Neural progenitor cell (in vitro differentiated cells): ENCODE results near the gene NHERF1. TPM values are rescaled to one million over a fixed set of nuclear protein-coding genes. Genes with fewer than 3 reads are reported as not detected.

ENCODE experiments used
- DNase-seq: peaks from one replicate; pipeline ENCODE4 v3.0.0-alpha.2; 2016; ENCODE audit warnings: low spot score
- H2AFZ ChIP-seq: fragments of 200-600 bp; sonication (generic); replicated peaks from 2 replicates; pipeline ENCODE4 v1.6.1; 2016; ENCODE audit warnings: antibody characterized with exemption
- H3F3A ChIP-seq: fragments of 200-600 bp; sonication (generic); 2 replicates; pipeline ENCODE4 v1.6.1; 2016; ENCODE audit warnings: antibody characterized with exemption, low read depth
- H3K27ac ChIP-seq: fragments of 200-600 bp; sonication (generic); 2 replicates; pipeline ENCODE4 v1.5.1; 2016; ENCODE audit warnings: mild to moderate bottlenecking
- H3K27me3 ChIP-seq: fragments of 200-600 bp; sonication (generic); 2 replicates; pipeline ENCODE4 v1.6.1; 2016; ENCODE audit warnings: mild to moderate bottlenecking, moderate library complexity
- H3K36me3 ChIP-seq: fragments of 200-600 bp; sonication (generic); 2 replicates; pipeline ENCODE4 v1.5.1; 2016
- H3K4me1 ChIP-seq: fragments of 200-600 bp; sonication (generic); 2 replicates; pipeline ENCODE4 v1.6.1; 2016; ENCODE audit warnings: mixed run types
- H3K4me2 ChIP-seq: fragments of 200-600 bp; sonication (generic); 2 replicates; pipeline ENCODE4 v1.6.1; 2016
- H3K4me3 ChIP-seq: fragments of 200-600 bp; sonication (generic); 2 replicates; pipeline ENCODE4 v1.5.1; 2016
- H3K79me2 ChIP-seq: fragments of 200-600 bp; sonication (generic); 2 replicates; pipeline ENCODE4 v1.6.1; 2016; ENCODE audit warnings: low read depth
- H3K9ac ChIP-seq: fragments of 200-600 bp; sonication (generic); 2 replicates; pipeline ENCODE4 v1.6.1; 2016
- H3K9me3 ChIP-seq: fragments of 200-600 bp; sonication (generic); 2 replicates; pipeline ENCODE4 v1.5.1; 2016; ENCODE audit warnings: low read depth
- H4K20me1 ChIP-seq: fragments of 200-600 bp; sonication (generic); 2 replicates; pipeline ENCODE4 v1.6.1; 2016; ENCODE audit warnings: low read depth
- H3K27ac Mint-ChIP-seq: 3 replicates; pipeline ENCODE4 v1.8.0; 2021; ENCODE audit warnings: mixed read lengths
- H3K27me3 Mint-ChIP-seq: 2 replicates; pipeline ENCODE4 v1.8.0; 2022; ENCODE audit warnings: low read depth, mild to moderate bottlenecking, inconsistent platforms, moderate library complexity, mixed read lengths; ENCODE audit not compliant: insufficient read depth
- H3K36me3 Mint-ChIP-seq: 3 replicates; pipeline ENCODE4 v1.8.0; 2021; ENCODE audit warnings: mixed read lengths
- H3K4me1 Mint-ChIP-seq: 3 replicates; pipeline ENCODE4 v1.8.0; 2021; ENCODE audit warnings: mixed read lengths
- H3K4me3 Mint-ChIP-seq: 3 replicates; pipeline ENCODE4 v1.8.0; 2021; ENCODE audit warnings: mild to moderate bottlenecking, moderate library complexity, mixed read lengths
- H3K9me3 Mint-ChIP-seq: 3 replicates; pipeline ENCODE4 v1.8.0; 2020; ENCODE audit warnings: mixed read lengths
- CTCF ChIP-seq: fragments of 200-600 bp; sonication (generic); IDR thresholded peaks from 2 replicates; pipeline ENCODE4 v1.5.1; 2017; ENCODE audit warnings: antibody characterized with exemption, mild to moderate bottlenecking
- EZH2 ChIP-seq: fragments of 200-600 bp; sonication (generic); IDR thresholded peaks from 2 replicates; pipeline ENCODE4 v1.6.1; 2017; ENCODE audit warnings: antibody characterized with exemption, mild to moderate bottlenecking, moderate library complexity
- EZH2phosphoT487 ChIP-seq: fragments of 200-600 bp; sonication (generic); IDR thresholded peaks from 2 replicates; pipeline ENCODE4 v1.6.1; 2017; ENCODE audit warnings: antibody characterized with exemption
- total RNA-seq: library from RNA; depleted of rRNA; stranded (reverse); fragments of >200 nt; gene quantifications from 2 replicates; pipeline ENCODE4 v1.2.3, GENCODE V29; 2015; ENCODE audit warnings: low replicate concordance

Gene NHERF1
- total RNA-seq, 1 donor from 2014 or later, result 27.1 TPM

GRCh38 chr17:74739227-74739831, 9.1 kb upstream of the NHERF1 start:
- Mint-ChIP-seq H3K27ac (peak overlapping the region; percentile 17), H3K4me3 (peak overlapping the region; percentile 70)

GRCh38 chr17:74740173-74740572, 8.3 kb upstream of the NHERF1 start:
- peaks cover 37% of the 10 kb centered on the region for H3K27me3 ChIP-seq
- peaks cover 2% of the 10 kb centered on the region for H3K9me3 Mint-ChIP-seq

More at GRCh38 chr17:74739227-74739831, 9.1 kb upstream of the NHERF1 start:
- no peak overlapping the region for H2AFZ ChIP-seq
- no peak overlapping the region for H3K4me2 ChIP-seq
- no peak overlapping the region for H3K4me3 ChIP-seq
- Mint-ChIP-seq H3K4me1 (peaks cover 9% of the 10 kb centered on the region), H3K36me3 (no peaks in the 10 kb centered on the region), H3K9me3 (peaks cover 2% of the 10 kb centered on the region), H3K27me3 (peaks cover 48% of the 10 kb centered on the region)
- DNase-seq, result no peak
- no peak for TF ChIP-seq CTCF
- no peak for TF ChIP-seq EZH2
- TF ChIP-seq EZH2phosphoT487, result no peak
- H3K27me3 ChIP-seq, result peaks cover 46% of the 10 kb centered on the region
- no peaks in the 10 kb centered on the region for H3K36me3 ChIP-seq
- peaks cover 29% of the 10 kb centered on the region for H3F3A ChIP-seq
- H3K27ac ChIP-seq, result no peak overlapping the region
- H3K9ac ChIP-seq, result no peak overlapping the region
- H3K79me2 ChIP-seq, result no peaks in the 10 kb centered on the region
- no peaks in the 10 kb centered on the region for H3K9me3 ChIP-seq
- peaks cover 7% of the 10 kb centered on the region for H3K4me1 ChIP-seq
- no peaks in the 10 kb centered on the region for H4K20me1 ChIP-seq

GRCh38 chr17:74740641-74741387, 7.6 kb upstream of the NHERF1 start:
- no peak overlapping the region for H2AFZ ChIP-seq
- Mint-ChIP-seq H3K36me3 (no peaks in the 10 kb centered on the region), H3K27ac (no peak overlapping the region), H3K4me3 (no peak overlapping the region), H3K27me3 (peaks cover 38% of the 10 kb centered on the region), H3K9me3 (peaks cover 2% of the 10 kb centered on the region), H3K4me1 (peaks cover 12% of the 10 kb centered on the region)
- H4K20me1 ChIP-seq, result no peaks in the 10 kb centered on the region
- H3K4me1 ChIP-seq, result peaks cover 18% of the 10 kb centered on the region
- no peak overlapping the region for H3K9ac ChIP-seq
- no peak overlapping the region for H3K4me2 ChIP-seq
- no peaks in the 10 kb centered on the region for H3K36me3 ChIP-seq
- no peak overlapping the region for H3K4me3 ChIP-seq
- DNase-seq, result no peak
- no peaks in the 10 kb centered on the region for H3K79me2 ChIP-seq
- peaks cover 32% of the 10 kb centered on the region for H3F3A ChIP-seq
- peaks cover 31% of the 10 kb centered on the region for H3K27me3 ChIP-seq
- H3K27ac ChIP-seq, result no peak overlapping the region
- no peak for TF ChIP-seq EZH2
- no peak for TF ChIP-seq CTCF
- TF ChIP-seq EZH2phosphoT487, result no peak
- H3K9me3 ChIP-seq, result no peaks in the 10 kb centered on the region

More at GRCh38 chr17:74740173-74740572, 8.3 kb upstream of the NHERF1 start:
- no peak overlapping the region for H3K9ac ChIP-seq
- no peaks in the 10 kb centered on the region for H3K79me2 ChIP-seq
- H3K36me3 ChIP-seq, result no peaks in the 10 kb centered on the region
- H3K9me3 ChIP-seq, result no peaks in the 10 kb centered on the region
- H3F3A ChIP-seq, result peaks cover 32% of the 10 kb centered on the region
- no peak for TF ChIP-seq EZH2
- no peak for TF ChIP-seq EZH2phosphoT487
- no peak for TF ChIP-seq CTCF
- DNase-seq, result no peak
- Mint-ChIP-seq H3K36me3 (no peaks in the 10 kb centered on the region), H3K27me3 (peaks cover 45% of the 10 kb centered on the region), H3K4me1 (peaks cover 12% of the 10 kb centered on the region), H3K27ac (no peak overlapping the region), H3K4me3 (no peak overlapping the region)
- no peak overlapping the region for H3K27ac ChIP-seq
- no peak overlapping the region for H3K4me3 ChIP-seq
- no peak overlapping the region for H3K4me2 ChIP-seq
- H3K4me1 ChIP-seq, result peaks cover 12% of the 10 kb centered on the region
- H2AFZ ChIP-seq, result no peak overlapping the region
- no peaks in the 10 kb centered on the region for H4K20me1 ChIP-seq
